GM18498 (cell line): Measurements from ENCODE around the gene ZSWIM7.
"Not testable (repeated sequence)": the region's sequence is repeated elsewhere in the genome, so short reads cannot be mapped to it uniquely, and the experiment has no call there.

Experiments used
- ATAC-seq: cut with Tn5 transposase; IDR thresholded peaks from one replicate; pipeline ENCODE4 v1.9.1; 2021; ENCODE audit warnings: mild to moderate bottlenecking, moderate library complexity; ENCODE audit not compliant: unreplicated experiment

The ZSWIM7 gene

DNA sequence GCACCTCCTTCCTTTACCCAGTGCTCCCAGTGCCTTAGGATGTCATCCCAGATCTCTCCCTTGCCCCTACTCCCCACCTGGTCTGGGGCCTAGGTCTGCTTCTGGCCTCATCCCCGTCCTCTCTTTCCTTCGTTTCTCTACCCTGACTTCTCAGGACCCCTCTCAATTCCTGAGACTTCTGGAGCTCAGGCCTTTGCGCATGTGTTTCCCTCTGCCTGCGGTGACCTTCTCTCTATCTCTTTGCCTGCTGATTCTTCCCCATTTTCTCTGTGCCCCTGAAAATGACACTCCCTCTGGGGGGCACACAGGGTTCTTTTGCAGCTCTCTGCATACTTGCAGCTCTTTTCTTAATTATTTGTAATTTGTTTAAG is 41.0 kb downstream of the ZSWIM7 start:
- ATAC-seq = no peak

- no peak for ATAC-seq
Observed at GRCh38 chr17:15957608-15958307, 41.7 kb downstream of the ZSWIM7 start.

GRCh38 chr17:15957206-15957605 is 42.3 kb downstream of the ZSWIM7 start:
- ATAC-seq = peak; percentile 34

DNA sequence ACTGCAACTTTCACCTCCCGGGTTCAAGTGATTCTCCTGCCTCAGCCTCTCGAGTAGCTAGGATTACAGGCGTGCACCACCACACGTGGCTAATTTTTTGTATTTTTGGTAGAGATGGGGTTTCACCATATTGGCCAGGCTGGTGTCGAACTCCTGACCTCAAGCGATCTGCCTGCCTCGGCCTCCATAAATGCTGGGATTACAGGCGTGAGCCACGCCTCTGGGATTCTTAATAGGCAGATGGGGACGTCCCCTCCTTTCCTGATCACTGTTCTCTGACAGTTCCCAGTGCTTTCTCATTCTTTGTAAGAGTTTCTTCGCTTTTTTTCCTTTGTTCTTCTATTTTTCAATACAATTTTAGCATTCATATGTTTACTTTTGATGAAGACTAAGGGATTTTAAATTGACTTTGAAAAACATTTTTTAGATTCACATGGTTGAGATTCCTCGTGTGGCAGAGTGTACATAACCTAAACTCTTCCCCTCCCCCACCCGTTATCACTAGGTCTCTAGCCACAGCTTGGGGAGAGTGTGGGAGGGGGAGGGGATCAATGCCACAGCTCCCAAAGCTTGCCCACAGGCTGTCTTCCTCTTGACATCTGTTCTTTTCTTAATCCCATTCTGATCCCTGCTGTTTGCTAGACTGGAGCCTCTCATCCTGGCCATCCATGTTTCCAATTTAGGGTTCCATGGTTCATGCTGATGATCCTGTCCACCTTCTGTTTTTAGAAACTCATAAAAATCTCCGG is 43.5 kb downstream of the ZSWIM7 start:
- no peak for ATAC-seq

GRCh38 chr17:15954222-15954621 is 45.3 kb downstream of the ZSWIM7 start:
- no peak for ATAC-seq

GRCh38 chr17:15952916-15953790 is 46.4 kb downstream of the ZSWIM7 start:
- ATAC-seq = no peak

- no peak for ATAC-seq
Observed at GRCh38 chr17:15952048-15952532, 47.4 kb downstream of the ZSWIM7 start.

- ATAC-seq = no peak
Observed at GRCh38 chr17:15951368-15952047, 48.0 kb downstream of the ZSWIM7 start.

DNA sequence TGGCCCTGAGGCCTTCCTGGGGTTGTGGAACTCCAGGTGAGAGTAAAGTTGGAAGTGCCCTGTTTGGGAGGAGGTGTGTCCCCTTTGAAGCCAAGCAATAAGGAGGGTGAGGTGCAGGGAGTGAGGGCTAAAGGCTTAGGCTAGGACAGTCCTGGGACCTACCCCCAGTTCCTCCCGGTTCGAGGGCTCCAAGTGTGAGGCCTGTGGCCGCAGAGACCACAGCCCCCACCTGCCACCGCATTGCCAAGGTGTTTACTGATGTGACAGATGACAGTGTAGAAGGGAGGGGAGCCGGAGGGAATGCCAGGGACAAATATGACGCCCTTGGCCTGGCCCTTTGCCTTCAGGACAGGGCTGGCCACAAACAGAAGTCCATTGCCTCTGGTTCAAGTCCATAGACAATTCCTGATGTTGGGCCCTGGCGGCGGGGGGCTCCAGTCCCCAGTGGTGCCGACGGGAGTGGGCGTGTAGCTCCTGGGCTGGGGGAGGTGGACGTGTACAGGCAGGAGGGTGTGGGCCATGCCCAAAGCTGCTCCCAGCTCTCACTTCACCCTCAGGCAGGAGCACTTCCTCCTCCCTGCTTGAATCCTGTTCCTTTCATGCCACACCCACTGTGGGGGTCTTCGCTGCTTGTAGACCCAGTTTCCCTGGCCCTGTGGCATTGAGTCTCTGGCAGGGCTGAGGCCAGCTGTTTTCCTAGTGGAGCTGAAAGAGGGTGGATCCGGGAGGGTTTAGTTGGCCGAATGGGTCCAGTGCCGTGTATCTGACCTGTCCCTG is 51.3 kb downstream of the ZSWIM7 start:
- ATAC-seq = no peak

DNA sequence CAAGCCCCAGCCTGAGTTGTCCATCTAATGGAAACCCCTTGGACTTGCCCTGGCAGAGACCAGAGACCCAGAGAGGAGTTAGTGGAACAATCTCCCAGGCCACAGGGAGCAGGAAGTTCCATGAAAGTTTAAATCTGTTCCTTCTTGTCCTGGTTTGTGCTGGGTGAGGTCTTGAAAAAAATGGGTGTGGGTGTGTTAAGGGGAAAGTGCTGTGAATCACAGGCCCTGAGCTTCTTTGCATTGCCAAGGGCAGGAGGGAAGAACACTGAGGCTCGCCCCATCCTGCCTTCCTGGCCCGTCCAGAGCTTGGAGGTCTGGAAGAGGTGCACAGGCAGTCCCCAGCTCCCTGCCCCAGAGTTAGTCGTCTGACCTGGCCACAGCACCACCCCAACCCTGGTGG is 52.2 kb downstream of the ZSWIM7 start:
- no peak for ATAC-seq

- ATAC-seq = no peak
Observed at GRCh38 chr17:15946611-15947120, 52.8 kb downstream of the ZSWIM7 start.

DNA sequence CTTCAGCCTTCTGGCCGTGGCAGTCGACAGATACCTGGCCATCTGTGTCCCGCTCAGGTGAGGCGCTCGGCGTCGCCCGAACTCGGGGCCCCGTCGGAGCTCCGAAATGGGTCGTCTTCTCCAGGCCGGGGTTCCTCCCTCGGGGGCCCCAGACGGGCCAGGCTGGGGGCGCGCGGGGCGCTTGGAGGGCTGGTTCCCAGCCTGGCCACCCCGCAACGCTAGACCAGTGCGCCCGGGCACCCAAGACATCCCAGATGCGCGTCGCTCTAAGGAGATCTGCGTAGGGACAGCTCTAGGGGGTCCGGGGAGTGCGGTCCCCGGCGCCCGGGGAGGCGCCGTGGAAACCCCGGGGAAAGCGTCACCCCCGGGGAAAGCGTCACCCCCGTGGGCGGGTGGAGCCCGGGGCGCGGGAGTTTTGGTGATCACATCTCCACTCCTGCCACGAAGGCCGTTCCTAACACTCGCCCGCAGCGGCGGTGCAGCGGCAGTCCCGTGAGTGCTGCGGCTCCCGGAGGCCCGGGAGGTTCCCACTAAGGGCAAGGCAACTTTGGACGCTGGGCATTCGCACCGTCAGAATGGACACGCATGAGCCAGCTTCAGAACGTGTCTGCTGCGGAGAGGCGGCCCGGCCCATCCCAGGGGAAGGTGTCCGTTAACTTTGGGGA is 53.8 kb downstream of the ZSWIM7 start:
- ATAC-seq = no peak

- ATAC-seq = peak; percentile 68
Observed at GRCh38 chr17:15944759-15945526, 54.6 kb downstream of the ZSWIM7 start, which contains the start of gene ADORA2B. Gene ADORA2B (plus strand): TSS chr17:15945130. CDS start chr17:15945249, 119 bp downstream.

- no peak for ATAC-seq
Observed at GRCh38 chr17:15943971-15944758, 55.3 kb downstream of the ZSWIM7 start.

- ATAC-seq = no peak
Observed at GRCh38 chr17:15942207-15942833, 57.2 kb downstream of the ZSWIM7 start.

DNA sequence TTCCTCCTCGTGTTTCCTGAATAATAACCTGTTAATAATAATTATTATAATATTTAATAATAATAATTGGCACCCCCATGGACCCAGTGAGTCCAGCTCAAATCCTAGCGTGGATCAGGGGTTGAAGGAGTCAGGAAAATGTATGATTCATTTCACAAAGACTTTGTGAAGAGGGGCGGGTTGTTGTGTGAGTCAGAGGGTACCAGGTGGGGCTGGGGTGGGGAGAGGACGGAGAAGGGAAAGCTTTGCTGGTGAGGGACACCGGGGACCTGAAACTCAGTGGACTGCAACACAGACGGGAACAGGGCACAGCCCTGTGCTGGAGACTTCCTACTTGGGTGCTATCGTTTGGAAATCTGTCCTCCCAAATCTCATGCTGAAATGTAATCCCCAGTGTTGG is 57.7 kb downstream of the ZSWIM7 start:
- ATAC-seq = no peak

DNA sequence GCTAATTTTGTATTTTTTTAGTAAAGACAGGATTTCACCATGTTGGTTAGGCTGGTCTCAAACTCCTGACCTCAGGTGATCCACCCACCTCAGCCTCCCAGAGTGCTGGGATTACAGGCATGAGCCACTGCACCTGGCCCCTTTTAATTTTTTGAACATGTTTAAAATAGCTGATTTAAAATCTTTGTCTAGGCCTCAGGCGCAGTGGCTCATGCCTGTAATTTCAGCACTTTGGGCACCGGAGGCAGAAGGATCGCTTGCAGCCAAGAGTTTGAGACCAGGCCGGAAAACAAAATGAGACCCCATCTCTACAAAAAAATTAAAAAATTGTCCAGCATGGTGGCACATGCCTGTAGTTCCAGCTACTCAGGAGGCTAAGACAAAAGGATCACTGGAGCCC is 63.0 kb downstream of the ZSWIM7 start:
- not testable (repeated sequence) for ATAC-seq
